Measurements from ENCODE around the gene KCNH6. TPM values are rescaled to one million over a fixed set of nuclear protein-coding genes. Genes with fewer than 3 reads are reported as not detected.

The KCNH6 gene
- total RNA-seq, 1 donor from 2014 or later, result not detected

- intact Hi-C loops (cut with DNase I), result no loop called here
- DNase-seq (ENCODE audit: low spot score) (no peak), ATAC-seq (no peak)
These were observed 3.7 kb downstream of the KCNH6 start for GRCh38 chr17:63526861-63527260.

DNA sequence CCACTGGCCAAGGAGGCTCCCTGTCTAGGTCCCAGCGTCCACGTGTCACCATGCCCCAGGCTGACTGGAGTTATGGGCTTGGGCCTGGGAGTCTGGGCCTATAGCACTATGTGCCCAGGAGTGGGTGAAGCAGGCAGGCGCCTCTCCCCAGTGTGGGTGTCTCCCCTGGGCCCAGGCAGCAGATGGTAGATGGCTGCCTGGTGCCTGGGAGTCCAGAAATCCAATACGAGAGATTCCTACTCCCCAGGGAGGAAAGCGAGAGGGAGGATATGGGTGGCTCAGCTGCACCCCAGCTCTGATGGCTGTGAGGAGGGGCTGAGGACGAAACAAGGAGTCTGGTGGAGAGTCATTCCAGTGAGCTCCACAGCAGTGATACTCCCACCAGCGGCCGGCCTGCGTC lies 5.0 kb downstream of the KCNH6 start:
- intact Hi-C loops (cut with DNase I), result no loop called here
- ATAC-seq (no peak), DNase-seq (ENCODE audit: low spot score) (no peak)

DNA sequence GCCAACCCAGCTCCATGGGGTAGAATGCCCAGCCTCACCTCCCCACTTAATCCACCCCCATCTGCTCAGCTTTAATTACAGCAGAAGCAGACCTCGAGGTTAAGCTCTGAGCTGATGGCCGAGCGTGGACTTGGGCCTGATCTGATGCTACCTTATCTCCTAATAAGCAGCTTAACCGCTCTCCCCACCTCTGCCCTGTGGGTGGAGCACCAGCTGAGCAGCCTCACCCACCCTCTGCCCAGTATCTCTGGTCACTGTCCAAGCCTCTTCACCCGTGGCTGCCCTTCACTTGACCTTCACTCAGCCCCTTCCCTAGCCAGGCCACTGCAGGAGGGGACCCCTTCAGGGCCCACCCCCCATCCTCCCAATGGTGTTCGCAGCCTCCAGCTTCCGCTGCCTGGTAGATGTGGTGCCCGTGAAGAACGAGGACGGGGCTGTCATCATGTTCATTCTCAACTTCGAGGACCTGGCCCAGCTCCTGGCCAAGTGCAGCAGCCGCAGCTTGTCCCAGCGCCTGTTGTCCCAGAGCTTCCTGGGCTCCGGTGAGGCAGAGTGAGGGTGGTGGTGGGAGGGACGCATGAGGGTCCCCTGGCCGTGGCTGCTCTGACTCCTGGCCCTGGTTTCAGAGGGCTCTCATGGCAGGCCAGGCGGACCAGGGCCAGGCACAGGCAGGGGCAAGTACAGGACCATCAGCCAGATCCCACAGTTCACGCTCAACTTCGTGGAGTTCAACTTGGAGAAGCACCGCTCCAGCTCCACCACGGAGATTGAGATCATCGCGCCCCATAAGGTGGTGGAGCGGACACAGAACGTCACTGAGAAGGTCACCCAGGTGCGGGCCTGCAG lies 6.8 kb downstream of the KCNH6 start:
- intact Hi-C loops (cut with DNase I), result no loop called here
- DNase-seq (ENCODE audit: low spot score), result no peak
- no peak for ATAC-seq

DNA sequence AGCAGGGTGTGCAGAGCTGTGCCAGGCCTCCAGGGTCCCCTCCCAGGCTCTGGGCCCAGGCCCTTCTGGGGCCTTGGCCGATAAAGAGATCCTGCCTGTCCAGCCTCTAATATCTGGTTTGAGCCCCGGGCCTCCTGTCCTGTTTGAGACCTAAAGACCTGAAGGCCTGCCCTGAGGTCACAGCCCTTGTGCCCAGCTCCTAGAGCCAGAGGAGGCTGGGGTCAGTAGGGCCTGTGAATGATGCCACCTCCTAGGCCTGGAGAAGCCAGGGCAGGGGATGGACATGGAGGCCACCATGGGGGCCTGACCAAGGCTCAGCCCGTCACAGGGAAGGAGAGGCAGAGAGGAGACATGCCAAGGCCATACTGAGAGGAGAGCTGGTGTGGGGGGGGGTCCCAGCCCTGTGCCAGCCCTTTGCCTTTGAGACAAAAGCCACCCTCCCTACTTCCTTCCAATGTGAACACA lies 7.4 kb downstream of the KCNH6 start:
- no peak for ATAC-seq
- DNase-seq (ENCODE audit: low spot score), result no peak
- intact Hi-C loops (cut with DNase I), result no loop called here

- ATAC-seq, result no peak
- intact Hi-C loops (cut with DNase I), result no loop called here
- no peak for DNase-seq (ENCODE audit: low spot score)
These were observed 8.1 kb downstream of the KCNH6 start for GRCh38 chr17:63531022-63531965.

- DNase-seq (ENCODE audit: low spot score), result no peak
- no peak for ATAC-seq
- intact Hi-C loops (cut with DNase I), result no loop called here
These were observed 10.4 kb downstream of the KCNH6 start for GRCh38 chr17:63533433-63534077.

- DNase-seq (ENCODE audit: low spot score), result no peak
- ATAC-seq, result no peak
- intact Hi-C loops (cut with DNase I), result no loop called here
These were observed 11.0 kb downstream of the KCNH6 start for GRCh38 chr17:63534078-63534570.

GRCh38 chr17:63534816-63535455 lies 11.8 kb downstream of the KCNH6 start:
- ATAC-seq, result no peak
- intact Hi-C loops (cut with DNase I), result no loop called here
- DNase-seq (ENCODE audit: low spot score), result no peak

- no peak for ATAC-seq
- intact Hi-C loops (cut with DNase I), result no loop called here
- no peak for DNase-seq (ENCODE audit: low spot score)
These were observed 12.5 kb downstream of the KCNH6 start for GRCh38 chr17:63535640-63536039.

GRCh38 chr17:63537001-63537400 lies 13.8 kb downstream of the KCNH6 start:
- ATAC-seq, result no peak
- no peak for DNase-seq (ENCODE audit: low spot score)
- intact Hi-C loops (cut with DNase I), result no loop called here

GRCh38 chr17:63537991-63538692 lies 15.0 kb downstream of the KCNH6 start:
- ATAC-seq, result no peak
- intact Hi-C loops (cut with DNase I), result no loop called here
- no peak for DNase-seq (ENCODE audit: low spot score)

GRCh38 chr17:63538693-63539595 lies 15.8 kb downstream of the KCNH6 start:
- ATAC-seq (no peak), DNase-seq (ENCODE audit: low spot score) (peak; percentile 18)
- intact Hi-C loops (cut with DNase I), result no loop called here

DNA sequence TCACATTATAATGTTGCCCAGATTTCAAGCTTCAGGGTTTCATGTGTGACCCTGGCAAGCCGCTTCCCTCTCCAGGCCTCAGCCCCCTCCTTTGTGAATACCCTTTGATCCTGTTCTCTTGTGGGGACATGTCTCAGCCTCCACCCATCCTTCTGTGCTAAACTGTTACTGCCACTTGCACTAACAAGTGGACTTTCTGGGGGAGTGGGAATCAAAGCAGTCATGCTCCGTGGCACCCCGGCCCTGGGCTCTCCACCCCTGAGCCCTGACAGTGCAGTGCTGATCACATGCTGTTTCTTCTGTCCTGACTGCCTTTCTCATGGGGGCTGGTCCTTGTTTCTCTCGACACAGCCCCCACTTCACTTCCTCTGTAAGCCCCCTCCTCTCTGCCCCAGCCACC lies 17.4 kb downstream of the KCNH6 start:
- DNase-seq (ENCODE audit: low spot score), result peak; percentile 34
- no peak for ATAC-seq
- intact Hi-C loops (cut with DNase I), result no loop called here

GRCh38 chr17:63542218-63542545 lies 19.0 kb downstream of the KCNH6 start:
- DNase-seq (ENCODE audit: low spot score) (peak; percentile 45), ATAC-seq (no peak)
- intact Hi-C loops (cut with DNase I), result no loop called here

DNA sequence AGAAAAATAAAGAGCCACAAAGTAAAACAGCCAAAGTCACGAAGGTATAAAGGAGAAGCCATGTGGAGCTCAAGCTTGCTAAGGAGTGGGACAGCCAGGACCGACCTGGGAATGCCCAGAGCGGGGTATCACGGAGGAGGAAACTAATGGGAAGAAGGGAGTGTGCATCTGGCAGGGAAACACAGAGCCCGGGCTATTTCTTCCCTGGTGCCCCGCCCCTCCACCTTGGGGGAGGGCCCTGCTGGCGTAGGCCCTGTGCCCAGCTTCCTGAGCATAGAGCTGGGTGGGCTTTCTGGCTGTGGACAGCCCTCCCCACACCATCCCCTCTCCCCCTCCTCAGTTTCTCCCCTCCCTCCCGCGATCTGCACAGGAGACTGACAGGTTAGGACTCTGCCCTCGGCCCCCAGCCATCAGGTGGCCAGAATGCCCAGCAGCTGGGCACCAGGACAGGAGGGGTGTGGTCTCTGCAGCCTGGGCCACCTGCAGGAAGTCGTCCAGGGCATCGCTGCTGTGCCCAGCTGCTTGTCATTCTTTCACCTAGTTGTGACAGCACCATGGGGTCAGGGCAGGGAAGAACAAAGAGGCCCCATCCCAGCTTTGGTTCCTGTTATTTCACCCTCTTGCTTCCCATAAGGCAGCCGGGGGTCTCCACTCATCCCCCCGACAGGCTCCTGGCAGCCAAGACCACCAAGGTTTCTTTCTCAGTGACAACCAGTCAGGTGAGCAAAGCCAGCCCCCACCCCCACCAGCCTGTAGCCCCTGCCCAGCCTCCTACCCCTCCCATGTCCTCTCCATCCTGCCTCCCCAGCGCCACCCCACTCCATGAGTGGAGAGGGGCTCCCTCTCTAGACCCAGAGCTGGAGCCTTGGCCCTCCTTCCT lies 20.0 kb downstream of the KCNH6 start:
- DNase-seq (ENCODE audit: low spot score), result peak; percentile 44

DNA sequence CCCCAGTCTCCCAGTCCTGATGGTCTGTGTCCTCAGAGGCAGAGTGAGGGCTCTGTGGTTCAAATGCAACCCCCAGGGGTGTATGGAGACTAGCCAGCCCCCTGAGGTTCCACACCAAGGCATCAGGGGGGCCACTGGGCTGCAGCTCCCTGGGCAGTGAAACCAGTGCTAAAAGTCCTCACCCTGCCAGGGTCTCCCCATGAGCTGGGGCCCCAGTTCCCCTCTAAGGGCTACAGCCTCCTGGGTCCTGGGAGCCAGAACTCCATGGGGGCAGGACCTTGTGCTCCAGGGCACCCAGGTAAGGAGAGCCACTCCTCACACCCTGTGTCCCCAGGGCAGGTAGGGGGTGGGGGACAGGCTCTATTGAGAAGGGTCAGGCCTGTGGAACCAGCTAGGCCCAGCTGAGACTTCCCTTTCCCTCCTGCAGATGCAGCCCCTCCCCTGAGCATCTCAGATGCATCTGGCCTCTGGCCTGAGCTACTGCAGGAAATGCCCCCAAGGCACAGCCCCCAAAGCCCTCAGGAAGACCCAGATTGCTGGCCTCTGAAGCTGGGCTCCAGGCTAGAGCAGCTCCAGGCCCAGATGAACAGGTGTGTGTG lies 20.8 kb downstream of the KCNH6 start:
- DNase-seq (ENCODE audit: low spot score) (no peak), ATAC-seq (no peak)
- intact Hi-C loops (cut with DNase I), result no loop called here

More for the DNA sequence above, 20.0 kb downstream of the KCNH6 start:
- no peak for ATAC-seq
- intact Hi-C loops (cut with DNase I), result no loop called here

Data from sciatic nerve (tissue), 2 donors.